Cortex of kidney (tissue), 1 donor: ENCODE data around the gene KDF1.
A peak's percentile ranks its signal among the peaks of the same experiment; 100 is the strongest.

Source experiments
- DNase-seq: peaks from one replicate; lab custom pipeline; 2025; lab: John Stamatoyannopoulos, UW

Gene KDF1

DNA sequence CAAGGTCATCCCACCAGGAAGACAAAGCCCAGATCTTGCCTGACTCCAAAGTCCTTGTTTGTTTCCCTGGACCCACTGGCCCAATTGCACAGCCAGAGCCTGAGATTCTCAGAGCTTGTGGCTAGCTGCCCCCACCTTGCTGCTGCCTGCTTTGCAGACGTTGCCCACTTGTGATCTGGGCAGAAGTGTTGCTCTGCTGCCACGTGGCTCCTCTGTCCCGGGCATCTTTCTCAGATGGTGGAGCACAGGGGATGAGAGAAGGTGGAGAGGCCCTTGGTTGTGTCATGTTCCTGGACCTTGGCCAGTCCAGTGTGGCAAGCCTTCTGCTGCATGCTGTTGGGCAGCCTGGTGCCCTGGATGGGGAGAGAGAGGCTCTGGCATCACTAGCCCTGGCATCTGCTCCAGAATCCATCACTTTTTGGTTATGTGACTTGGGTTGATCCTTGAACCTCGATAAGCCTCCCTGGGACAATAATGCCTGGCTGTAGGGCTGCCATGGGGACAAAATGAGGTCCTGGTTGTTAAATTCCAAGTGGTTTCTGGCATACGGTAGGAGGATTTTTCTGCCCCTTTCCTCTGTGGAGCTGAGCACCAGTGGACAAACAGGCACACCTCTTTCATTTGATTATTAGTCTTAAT lies 44.9 kb downstream of the KDF1 start:
- DNase-seq = no peak

- no peak for DNase-seq
Observed at GRCh38 chr1:26913754-26914619, 46.3 kb downstream of the KDF1 start, which contains the start of gene NR0B2. Gene NR0B2 (minus strand): TSS chr1:26913975. CDS start chr1:26913940, 35 bp downstream.

GRCh38 chr1:26913389-26913753 lies 46.9 kb downstream of the KDF1 start:
- no peak for DNase-seq

DNA sequence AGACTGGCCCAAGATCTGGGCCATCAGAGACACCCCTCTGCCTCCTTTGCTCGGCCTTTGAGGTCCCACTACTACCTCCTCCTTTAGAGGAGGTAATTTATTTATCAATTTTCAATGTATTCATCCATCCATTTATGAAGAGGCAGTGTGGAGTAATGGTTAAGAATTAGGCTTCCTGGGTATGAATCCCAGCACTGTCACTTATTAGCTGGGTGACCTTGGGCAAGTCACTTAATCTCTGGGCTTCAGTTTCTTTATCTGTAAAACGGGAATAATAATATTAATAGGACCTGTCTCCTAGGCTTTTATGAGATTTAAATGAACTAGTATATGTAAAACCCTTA lies 48.1 kb downstream of the KDF1 start:
- no peak for DNase-seq

DNA sequence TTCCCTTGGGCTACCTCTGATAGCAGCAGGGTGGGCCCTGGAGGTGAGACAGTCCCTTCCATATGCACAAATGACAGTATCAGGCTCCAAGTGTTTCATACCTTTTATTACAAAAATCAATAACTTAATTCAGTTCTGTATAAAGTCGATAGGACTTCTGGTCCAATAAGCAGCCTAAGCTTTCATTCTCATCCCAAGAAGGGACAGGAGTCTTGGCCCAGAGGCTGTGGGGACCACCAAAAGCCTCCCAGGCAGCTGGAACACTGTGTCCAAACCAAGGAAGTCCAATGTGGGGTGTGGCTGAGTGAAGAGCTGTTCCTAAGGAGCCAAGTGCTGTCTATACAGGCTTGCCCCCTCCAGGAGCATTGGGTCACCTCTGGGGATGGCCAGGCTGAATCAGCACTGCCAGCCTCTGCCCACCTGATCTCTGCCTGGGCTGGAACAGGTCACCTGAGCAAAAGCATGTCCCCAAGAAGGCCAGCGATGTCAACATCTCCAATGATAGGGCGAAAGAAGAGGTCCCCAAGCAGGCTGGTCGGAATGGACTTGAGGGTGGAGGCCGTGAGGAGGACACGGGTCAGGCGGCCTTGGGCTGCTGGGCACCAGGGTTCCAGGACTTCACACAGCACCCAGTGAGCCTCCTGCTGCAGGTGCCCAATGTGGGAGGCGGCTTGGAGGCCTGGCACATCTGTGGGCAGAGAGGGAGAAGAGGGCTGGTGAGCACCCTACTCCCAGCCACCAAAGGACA lies 48.7 kb downstream of the KDF1 start:
- no peak for DNase-seq

DNA sequence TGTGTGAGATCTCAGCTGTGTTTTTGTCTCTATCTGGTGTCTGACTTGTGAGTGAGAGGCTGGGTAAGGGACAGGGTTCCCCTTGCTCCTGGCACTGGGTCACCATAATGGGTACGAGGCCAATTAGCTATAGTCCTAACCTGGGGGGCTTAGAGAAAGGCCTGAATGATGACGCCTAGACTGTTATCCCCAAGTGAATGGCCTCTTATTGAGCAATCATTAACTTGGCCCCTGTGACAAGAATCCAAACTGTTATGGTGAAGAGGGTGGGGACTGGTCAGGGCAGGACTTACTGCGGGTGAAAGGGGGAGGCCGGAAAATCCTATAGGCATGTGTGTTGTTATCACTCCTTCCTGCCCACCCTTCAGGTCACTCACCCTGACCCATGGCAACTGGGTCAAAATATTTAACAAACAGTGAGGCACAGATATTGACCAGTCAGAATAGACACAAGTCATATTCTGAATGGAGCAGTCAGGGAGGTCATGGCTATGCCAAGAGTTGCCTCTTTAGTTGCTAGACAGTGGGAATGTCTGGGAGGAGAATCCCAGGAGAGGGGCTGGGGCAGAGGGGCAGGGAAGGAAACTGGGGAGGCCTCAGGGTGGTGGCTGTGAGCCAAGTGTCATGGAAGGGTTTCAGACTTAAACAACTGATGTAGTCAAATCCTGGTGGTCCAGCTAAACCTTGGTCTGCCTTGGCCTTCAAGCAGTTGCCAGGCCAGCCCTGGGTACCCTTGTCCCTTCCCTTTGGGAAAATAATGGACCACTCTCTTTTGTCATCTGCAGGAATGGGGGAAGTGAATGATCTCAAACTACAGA lies 49.7 kb downstream of the KDF1 start:
- DNase-seq = no peak

DNA sequence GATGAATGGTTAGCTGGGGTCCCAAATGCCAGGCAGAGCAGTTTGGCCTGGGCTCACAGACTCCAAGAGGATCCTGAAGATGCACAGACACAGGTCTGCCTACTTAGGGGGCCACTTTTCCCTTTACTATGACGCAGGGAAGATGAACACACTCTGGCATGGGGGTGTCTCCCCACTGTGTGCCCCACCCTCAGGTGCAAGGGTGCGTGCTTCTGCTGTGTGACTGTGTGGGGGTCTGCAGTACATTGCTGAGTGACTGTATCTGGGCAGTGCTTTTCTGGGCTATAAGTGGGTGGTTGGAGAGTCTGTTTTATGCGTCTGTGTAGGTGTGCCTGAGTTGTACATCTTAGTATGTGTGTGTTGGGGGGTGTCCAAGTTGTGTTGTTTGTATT lies 50.3 kb downstream of the KDF1 start:
- DNase-seq = no peak

GRCh38 chr1:26907071-26907917 lies 53.0 kb downstream of the KDF1 start:
- DNase-seq = no peak

- no peak for DNase-seq
Observed at GRCh38 chr1:26900815-26901511, 59.3 kb downstream of the KDF1 start.

GRCh38 chr1:26900001-26900814 lies 60.1 kb downstream of the KDF1 start, which contains the start of gene GPATCH3:
Gene GPATCH3 (minus strand): TSS chr1:26900467. CDS start chr1:26900442, 25 bp downstream.
- peak; percentile 15 for DNase-seq
